Neural cell (in vitro differentiated cells): ENCODE results near the gene SMARCC2. TPM values are rescaled to one million over a fixed set of nuclear protein-coding genes. Genes with fewer than 3 reads are reported as not detected.

Experiments
- H2AFZ ChIP-seq: fragments of 200-600, 300-800 bp; sonication (generic), shearing (Covaris generic); 2 replicates; pipeline ENCODE4 v1.6.0; 2014; ENCODE audit warnings: low read depth, mild to moderate bottlenecking, antibody characterized with exemption, low read length, moderate library complexity
- H3F3A ChIP-seq: fragments of 200-600 bp; shearing (Covaris generic); 2 replicates; pipeline ENCODE4 v1.6.1; 2016; ENCODE audit warnings: mild to moderate bottlenecking, moderate library complexity, mixed read lengths, antibody characterized with exemption, low read length; ENCODE audit not compliant: insufficient read depth, poor library complexity, severe bottlenecking
- H3K27ac ChIP-seq: fragments of 200-600, 300-800 bp; sonication (generic), shearing (Covaris generic); 2 replicates; pipeline ENCODE4 v1.5.1; 2014; ENCODE audit warnings: mild to moderate bottlenecking, low read length, moderate library complexity
- H3K27me3 ChIP-seq: fragments of 300-800, 200-600 bp; sonication (generic), shearing (Covaris generic); 2 replicates; pipeline ENCODE4 v1.6.0; 2014; ENCODE audit warnings: mild to moderate bottlenecking, low read depth, low read length, moderate library complexity; ENCODE audit not compliant: insufficient read depth
- H3K36me3 ChIP-seq: fragments of 300-800, 200-600 bp; sonication (generic), shearing (Covaris generic); 2 replicates; pipeline ENCODE4 v1.5.1; 2014; ENCODE audit warnings: mild to moderate bottlenecking, antibody characterized with exemption, low read length, moderate library complexity; ENCODE audit not compliant: insufficient read depth
- H3K4me2 ChIP-seq: fragments of 300-800, 200-600 bp; sonication (generic), shearing (Covaris generic); 2 replicates; pipeline ENCODE4 v1.6.0; 2014; ENCODE audit warnings: mild to moderate bottlenecking, low read length
- H3K4me3 ChIP-seq: fragments of 300-800, 200-600 bp; sonication (generic), shearing (Covaris generic); 2 replicates; pipeline ENCODE4 v1.5.1; 2014; ENCODE audit warnings: mild to moderate bottlenecking, low read length, moderate library complexity
- H3K79me2 ChIP-seq: fragments of 200-600 bp; shearing (Covaris generic); replicated peaks from 2 replicates; pipeline ENCODE4 v1.6.0; 2014; ENCODE audit warnings: mild to moderate bottlenecking, low read length, moderate library complexity; ENCODE audit not compliant: insufficient read depth
- H3K9ac ChIP-seq: fragments of 300-800, 200-600 bp; sonication (generic), shearing (Covaris generic); 2 replicates; pipeline ENCODE4 v1.6.1; 2016; ENCODE audit warnings: mild to moderate bottlenecking, low read length, mixed read lengths
- H3K9me2 ChIP-seq: fragments of 200-600 bp; shearing (Covaris generic); 2 replicates; pipeline ENCODE4 v1.6.1; 2016; ENCODE audit warnings: mild to moderate bottlenecking, low read length, mixed read lengths; ENCODE audit not compliant: insufficient read depth
- H3K9me3 ChIP-seq: fragments of 200-600, 300-800 bp; sonication (generic), shearing (Covaris generic); 2 replicates; pipeline ENCODE4 v1.6.1; 2016; ENCODE audit warnings: mild to moderate bottlenecking, mixed run types, low read length, moderate library complexity, mixed read lengths
- H4K20me1 ChIP-seq: fragments of 200-600 bp; shearing (Covaris generic); 2 replicates; pipeline ENCODE4 v1.6.1; 2016; ENCODE audit warnings: mild to moderate bottlenecking, mixed run types; ENCODE audit not compliant: insufficient read depth
- EP300 ChIP-seq: fragments of 450-650 bp; conservative IDR thresholded peaks from 2 replicates; pipeline ENCODE4 v1.6.1; 2014; ENCODE audit warnings: antibody characterized with exemption, mild to moderate bottlenecking, moderate library complexity; ENCODE audit not compliant: poor library complexity, severe bottlenecking
- EZH2 ChIP-seq: fragments of 200-600, 300-800 bp; shearing (Covaris generic), sonication (generic); IDR thresholded peaks from 2 replicates; pipeline ENCODE4 v1.6.1; 2014; ENCODE audit warnings: antibody characterized with exemption, low read length, borderline replicate concordance, mild to moderate bottlenecking; ENCODE audit not compliant: insufficient read depth, poor library complexity, severe bottlenecking
- MXI1 ChIP-seq: fragments of 450-650 bp; conservative IDR thresholded peaks from 2 replicates; pipeline ENCODE4 v1.6.1; 2014; ENCODE audit warnings: antibody characterized with exemption, mild to moderate bottlenecking; ENCODE audit not compliant: poor library complexity, severe bottlenecking
- POLR2AphosphoS5 ChIP-seq: IDR thresholded peaks from 2 replicates; pipeline ENCODE4 v1.6.1; 2012
- RAD21 ChIP-seq: fragments of 450-650 bp; conservative IDR thresholded peaks from 2 replicates; pipeline ENCODE4 v1.6.1; 2014; ENCODE audit warnings: antibody characterized with exemption, mild to moderate bottlenecking, moderate library complexity
- SMC3 ChIP-seq: fragments of 450-650 bp; conservative IDR thresholded peaks from 2 replicates; pipeline ENCODE4 v1.6.1; 2014; ENCODE audit warnings: antibody characterized with exemption, mild to moderate bottlenecking, moderate library complexity; ENCODE audit not compliant: poor library complexity
- TAF1 ChIP-seq: IDR thresholded peaks from 2 replicates; pipeline ENCODE4 v1.6.1; 2012; ENCODE audit warnings: low read depth
- polyA plus RNA-seq: library from polyadenylated mRNA; depleted of rRNA; stranded (reverse); fragments of >200 nt; gene quantifications from 2 replicates; pipeline ENCODE4 v1.2.3, GENCODE V29; 2014
- TF ChIP-seq, protein P1 (sequence below): IDR thresholded peaks from 2 replicates; pipeline ENCODE4 v1.6.1; 2012; ENCODE audit warnings: borderline replicate concordance
- TF ChIP-seq, protein P2 (sequence below): fragments of 450-650 bp; IDR thresholded peaks from 2 replicates; pipeline ENCODE4 v1.5.1; 2014; ENCODE audit warnings: antibody characterized with exemption, mild to moderate bottlenecking, moderate library complexity; ENCODE audit not compliant: poor library complexity, severe bottlenecking

Gene SMARCC2
- polyA plus RNA-seq, 1 donor from 2014 or later: 85.6 TPM

DNA sequence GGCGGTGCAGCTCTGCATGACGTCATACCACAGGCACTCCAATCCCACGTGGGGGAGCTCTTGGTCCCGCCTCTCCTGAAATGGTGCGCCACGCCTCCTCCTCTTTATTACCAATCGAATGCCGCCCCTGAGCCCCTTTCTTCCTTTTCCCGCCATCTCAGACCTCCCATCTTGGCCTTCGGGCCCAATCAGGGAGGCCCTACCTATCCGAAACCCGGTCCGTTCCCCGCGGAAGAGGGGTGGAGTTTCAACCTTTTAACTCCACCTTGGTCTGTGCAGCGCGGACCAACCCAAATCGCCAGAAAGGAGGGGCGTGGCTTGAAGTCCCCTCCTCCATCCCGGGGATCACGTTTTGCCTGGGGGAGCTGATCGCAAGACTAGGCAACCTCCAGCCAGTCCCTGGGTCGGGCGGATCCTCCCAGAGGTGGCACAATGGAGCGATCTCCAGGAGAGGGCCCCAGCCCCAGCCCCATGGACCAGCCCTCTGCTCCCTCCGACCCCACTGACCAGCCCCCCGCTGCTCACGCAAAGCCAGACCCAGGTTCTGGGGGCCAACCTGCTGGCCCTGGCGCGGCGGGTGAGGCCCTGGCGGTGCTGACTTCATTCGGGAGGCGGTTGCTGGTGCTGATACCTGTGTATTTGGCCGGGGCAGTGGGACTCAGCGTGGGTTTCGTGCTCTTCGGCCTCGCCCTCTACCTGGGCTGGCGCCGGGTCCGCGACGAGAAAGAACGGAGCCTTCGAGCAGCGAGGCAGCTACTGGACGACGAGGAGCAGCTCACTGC, 61.2 kb downstream of the SMARCC2 start, which contains the start of gene ESYT1:
Gene ESYT1 (plus strand): TSS at position 380 of the 782 bp plus-strand sequence. CDS start 53 bp downstream, at position 433.
- TF ChIP-seq RAD21 (peak; percentile 14), MXI1 (peak; percentile 73), TAF1 (no peak), EP300 (peak; percentile 10), POLR2AphosphoS5 (peak; percentile 81), EZH2 (no peak), SMC3 (no peak)
- TF ChIP-seq, protein P1, sequence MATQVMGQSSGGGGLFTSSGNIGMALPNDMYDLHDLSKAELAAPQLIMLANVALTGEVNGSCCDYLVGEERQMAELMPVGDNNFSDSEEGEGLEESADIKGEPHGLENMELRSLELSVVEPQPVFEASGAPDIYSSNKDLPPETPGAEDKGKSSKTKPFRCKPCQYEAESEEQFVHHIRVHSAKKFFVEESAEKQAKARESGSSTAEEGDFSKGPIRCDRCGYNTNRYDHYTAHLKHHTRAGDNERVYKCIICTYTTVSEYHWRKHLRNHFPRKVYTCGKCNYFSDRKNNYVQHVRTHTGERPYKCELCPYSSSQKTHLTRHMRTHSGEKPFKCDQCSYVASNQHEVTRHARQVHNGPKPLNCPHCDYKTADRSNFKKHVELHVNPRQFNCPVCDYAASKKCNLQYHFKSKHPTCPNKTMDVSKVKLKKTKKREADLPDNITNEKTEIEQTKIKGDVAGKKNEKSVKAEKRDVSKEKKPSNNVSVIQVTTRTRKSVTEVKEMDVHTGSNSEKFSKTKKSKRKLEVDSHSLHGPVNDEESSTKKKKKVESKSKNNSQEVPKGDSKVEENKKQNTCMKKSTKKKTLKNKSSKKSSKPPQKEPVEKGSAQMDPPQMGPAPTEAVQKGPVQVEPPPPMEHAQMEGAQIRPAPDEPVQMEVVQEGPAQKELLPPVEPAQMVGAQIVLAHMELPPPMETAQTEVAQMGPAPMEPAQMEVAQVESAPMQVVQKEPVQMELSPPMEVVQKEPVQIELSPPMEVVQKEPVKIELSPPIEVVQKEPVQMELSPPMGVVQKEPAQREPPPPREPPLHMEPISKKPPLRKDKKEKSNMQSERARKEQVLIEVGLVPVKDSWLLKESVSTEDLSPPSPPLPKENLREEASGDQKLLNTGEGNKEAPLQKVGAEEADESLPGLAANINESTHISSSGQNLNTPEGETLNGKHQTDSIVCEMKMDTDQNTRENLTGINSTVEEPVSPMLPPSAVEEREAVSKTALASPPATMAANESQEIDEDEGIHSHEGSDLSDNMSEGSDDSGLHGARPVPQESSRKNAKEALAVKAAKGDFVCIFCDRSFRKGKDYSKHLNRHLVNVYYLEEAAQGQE: peak; percentile 72
- TF ChIP-seq, protein P2, sequence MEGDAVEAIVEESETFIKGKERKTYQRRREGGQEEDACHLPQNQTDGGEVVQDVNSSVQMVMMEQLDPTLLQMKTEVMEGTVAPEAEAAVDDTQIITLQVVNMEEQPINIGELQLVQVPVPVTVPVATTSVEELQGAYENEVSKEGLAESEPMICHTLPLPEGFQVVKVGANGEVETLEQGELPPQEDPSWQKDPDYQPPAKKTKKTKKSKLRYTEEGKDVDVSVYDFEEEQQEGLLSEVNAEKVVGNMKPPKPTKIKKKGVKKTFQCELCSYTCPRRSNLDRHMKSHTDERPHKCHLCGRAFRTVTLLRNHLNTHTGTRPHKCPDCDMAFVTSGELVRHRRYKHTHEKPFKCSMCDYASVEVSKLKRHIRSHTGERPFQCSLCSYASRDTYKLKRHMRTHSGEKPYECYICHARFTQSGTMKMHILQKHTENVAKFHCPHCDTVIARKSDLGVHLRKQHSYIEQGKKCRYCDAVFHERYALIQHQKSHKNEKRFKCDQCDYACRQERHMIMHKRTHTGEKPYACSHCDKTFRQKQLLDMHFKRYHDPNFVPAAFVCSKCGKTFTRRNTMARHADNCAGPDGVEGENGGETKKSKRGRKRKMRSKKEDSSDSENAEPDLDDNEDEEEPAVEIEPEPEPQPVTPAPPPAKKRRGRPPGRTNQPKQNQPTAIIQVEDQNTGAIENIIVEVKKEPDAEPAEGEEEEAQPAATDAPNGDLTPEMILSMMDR: no peak
- no peaks in the 10 kb centered on the region for H3K79me2 ChIP-seq
- no peaks in the 10 kb centered on the region for H3K27me3 ChIP-seq
- H3K9ac ChIP-seq: peak within 1 kb of the TSS; percentile 80
- H3K9me3 ChIP-seq: no peaks in the 10 kb centered on the region
- H3K27ac ChIP-seq: peak within 1 kb of the TSS; percentile 57
- H4K20me1 ChIP-seq: no peaks in the 10 kb centered on the region
- no peaks in the 10 kb centered on the region for H3F3A ChIP-seq
- no peaks in the 10 kb centered on the region for H3K9me2 ChIP-seq
- H3K36me3 ChIP-seq: no peaks in the 10 kb centered on the region
- peak within 1 kb of the TSS; percentile 74 for H3K4me2 ChIP-seq
- peak within 1 kb of the TSS; percentile 76 for H3K4me3 ChIP-seq
- H2AFZ ChIP-seq: peak within 1 kb of the TSS; percentile 59

DNA sequence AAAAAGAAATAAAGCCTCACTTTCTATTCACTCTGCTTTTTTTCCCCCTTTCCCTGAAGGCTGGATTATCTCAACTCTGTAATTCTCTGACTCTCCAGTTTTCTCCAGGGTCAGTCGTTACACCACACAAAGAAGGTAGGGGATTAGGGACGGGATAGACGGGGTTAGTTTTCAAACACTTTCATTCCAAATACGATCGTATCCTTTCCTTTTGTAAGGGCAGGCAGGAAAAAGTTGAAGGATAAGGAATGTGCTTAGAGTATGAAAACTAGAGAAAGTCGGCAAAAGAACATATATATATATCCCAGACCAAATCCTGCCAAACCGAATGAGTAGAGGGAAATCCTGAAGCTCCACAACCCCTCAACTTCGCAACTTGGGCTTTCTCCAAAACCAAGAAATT, 61.8 kb downstream of the SMARCC2 start:
- Histone ChIP-seq H3K79me2 (no peaks in the 10 kb centered on the region), H3F3A (no peaks in the 10 kb centered on the region), H3K4me2 (peak overlapping the region; percentile 70), H3K27me3 (no peaks in the 10 kb centered on the region), H3K9me3 (no peaks in the 10 kb centered on the region), H2AFZ (no peak overlapping the region), H3K36me3 (no peaks in the 10 kb centered on the region), H4K20me1 (no peaks in the 10 kb centered on the region), H3K9me2 (no peaks in the 10 kb centered on the region), H3K4me3 (peak overlapping the region; percentile 76), H3K9ac (peak overlapping the region; percentile 19), H3K27ac (no peak overlapping the region)
- TF ChIP-seq POLR2AphosphoS5 (no peak), TAF1 (no peak), EP300 (no peak), SMC3 (no peak), MXI1 (no peak), EZH2 (no peak), RAD21 (no peak)
- TF ChIP-seq, protein P1: no peak
- TF ChIP-seq, protein P2: no peak
